ENCODE results near the gene PTGFR. TPM values are rescaled to one million over a fixed set of nuclear protein-coding genes. Genes with fewer than 3 reads are reported as not detected.

The PTGFR gene
- total RNA-seq, 1 donor from 2014 or later: not detected

- H3K4me1 Mint-ChIP-seq (ENCODE audit: low read depth, unreplicated experiment): no peaks in the 10 kb centered on the region
- H3K4me3 Mint-ChIP-seq (ENCODE audit: unreplicated experiment): no peak overlapping the region
- no peak overlapping the region for H3K27ac Mint-ChIP-seq (ENCODE audit: unreplicated experiment)
- no peaks in the 10 kb centered on the region for H3K36me3 Mint-ChIP-seq (ENCODE audit: unreplicated experiment)
- H3K9me3 Mint-ChIP-seq (ENCODE audit: unreplicated experiment): peaks cover 1% of the 10 kb centered on the region
- no peak for TF ChIP-seq CTCF (IDR thresholded peaks at IDR 0.05; ENCODE audit: partially characterized antibody, unreplicated experiment)
- H3K27me3 Mint-ChIP-seq (ENCODE audit: unreplicated experiment): peaks cover 1% of the 10 kb centered on the region
- no peak for DNase-seq
Measured at GRCh38 chr1:78519446-78519845, 28.7 kb downstream of the PTGFR start.

- no peak for TF ChIP-seq CTCF (IDR thresholded peaks at IDR 0.05; ENCODE audit: partially characterized antibody, unreplicated experiment)
- H3K36me3 Mint-ChIP-seq (ENCODE audit: unreplicated experiment): no peaks in the 10 kb centered on the region
- no peak overlapping the region for H3K27ac Mint-ChIP-seq (ENCODE audit: unreplicated experiment)
- H3K9me3 Mint-ChIP-seq (ENCODE audit: unreplicated experiment): peaks cover 1% of the 10 kb centered on the region
- no peak for DNase-seq
- H3K27me3 Mint-ChIP-seq (ENCODE audit: unreplicated experiment): no peaks in the 10 kb centered on the region
- H3K4me3 Mint-ChIP-seq (ENCODE audit: unreplicated experiment): no peak overlapping the region
- no peaks in the 10 kb centered on the region for H3K4me1 Mint-ChIP-seq (ENCODE audit: low read depth, unreplicated experiment)
Measured at GRCh38 chr1:78520216-78520615, 29.4 kb downstream of the PTGFR start.

GRCh38 chr1:78520843-78521242 lies 30.1 kb downstream of the PTGFR start:
- Mint-ChIP-seq H3K36me3 (ENCODE audit: unreplicated experiment) (no peaks in the 10 kb centered on the region), H3K4me3 (ENCODE audit: unreplicated experiment) (no peak overlapping the region), H3K9me3 (ENCODE audit: unreplicated experiment) (peaks cover 1% of the 10 kb centered on the region), H3K27ac (ENCODE audit: unreplicated experiment) (no peak overlapping the region), H3K27me3 (ENCODE audit: unreplicated experiment) (no peaks in the 10 kb centered on the region), H3K4me1 (ENCODE audit: low read depth, unreplicated experiment) (no peaks in the 10 kb centered on the region)
- no peak for TF ChIP-seq CTCF (IDR thresholded peaks at IDR 0.05; ENCODE audit: partially characterized antibody, unreplicated experiment)
- no peak for DNase-seq

GRCh38 chr1:78522136-78522535 lies 31.4 kb downstream of the PTGFR start:
- no peak for TF ChIP-seq CTCF (IDR thresholded peaks at IDR 0.05; ENCODE audit: partially characterized antibody, unreplicated experiment)
- DNase-seq: no peak
- H3K4me3 Mint-ChIP-seq (ENCODE audit: unreplicated experiment): no peak overlapping the region
- H3K27ac Mint-ChIP-seq (ENCODE audit: unreplicated experiment): no peak overlapping the region
- no peaks in the 10 kb centered on the region for H3K36me3 Mint-ChIP-seq (ENCODE audit: unreplicated experiment)
- peaks cover 1% of the 10 kb centered on the region for H3K9me3 Mint-ChIP-seq (ENCODE audit: unreplicated experiment)
- no peaks in the 10 kb centered on the region for H3K27me3 Mint-ChIP-seq (ENCODE audit: unreplicated experiment)
- no peaks in the 10 kb centered on the region for H3K4me1 Mint-ChIP-seq (ENCODE audit: low read depth, unreplicated experiment)

- TF ChIP-seq CTCF (IDR thresholded peaks at IDR 0.05; ENCODE audit: partially characterized antibody, unreplicated experiment): no peak
- peaks cover 1% of the 10 kb centered on the region for H3K9me3 Mint-ChIP-seq (ENCODE audit: unreplicated experiment)
- no peaks in the 10 kb centered on the region for H3K36me3 Mint-ChIP-seq (ENCODE audit: unreplicated experiment)
- no peak overlapping the region for H3K4me3 Mint-ChIP-seq (ENCODE audit: unreplicated experiment)
- no peak overlapping the region for H3K27ac Mint-ChIP-seq (ENCODE audit: unreplicated experiment)
- H3K4me1 Mint-ChIP-seq (ENCODE audit: low read depth, unreplicated experiment): no peaks in the 10 kb centered on the region
- no peaks in the 10 kb centered on the region for H3K27me3 Mint-ChIP-seq (ENCODE audit: unreplicated experiment)
- no peak for DNase-seq
Measured at GRCh38 chr1:78526496-78526895, 35.7 kb downstream of the PTGFR start.
